Kidney tubule cell (primary cell): Measurements from ENCODE around the gene SEMA3C.

ENCODE experiments used
- DNase-seq: peaks from one replicate; pipeline ENCODE4 v3.0.0-alpha.2; 2018; ENCODE audit warnings: low spot score

Gene SEMA3C

GRCh38 chr7:80734011-80734410 lies 184.8 kb downstream of the SEMA3C start:
- no peak for DNase-seq

GRCh38 chr7:80733333-80733915 lies 185.4 kb downstream of the SEMA3C start:
- no peak for DNase-seq

DNA sequence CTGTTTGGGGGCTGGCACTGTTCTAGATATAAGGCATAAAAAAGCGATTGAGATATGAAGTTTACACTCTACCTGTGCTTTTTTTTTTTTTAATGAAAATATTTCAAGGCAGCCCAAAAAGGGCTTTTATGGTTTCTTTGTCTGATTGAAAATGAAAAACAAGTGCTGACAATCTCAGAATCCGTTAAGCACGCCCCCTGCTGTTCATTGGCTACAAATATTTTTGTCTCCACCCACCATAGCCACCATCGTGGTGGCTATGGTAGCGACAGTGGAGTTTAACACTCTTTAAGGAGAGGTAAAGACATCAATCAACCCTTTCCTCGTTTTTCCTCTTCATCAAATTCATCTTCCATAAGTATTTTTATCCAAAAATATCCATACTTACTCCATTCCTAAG lies 186.2 kb downstream of the SEMA3C start:
- no peak for DNase-seq

- DNase-seq = no peak
Observed at GRCh38 chr7:80731281-80731680, 187.6 kb downstream of the SEMA3C start.

DNA sequence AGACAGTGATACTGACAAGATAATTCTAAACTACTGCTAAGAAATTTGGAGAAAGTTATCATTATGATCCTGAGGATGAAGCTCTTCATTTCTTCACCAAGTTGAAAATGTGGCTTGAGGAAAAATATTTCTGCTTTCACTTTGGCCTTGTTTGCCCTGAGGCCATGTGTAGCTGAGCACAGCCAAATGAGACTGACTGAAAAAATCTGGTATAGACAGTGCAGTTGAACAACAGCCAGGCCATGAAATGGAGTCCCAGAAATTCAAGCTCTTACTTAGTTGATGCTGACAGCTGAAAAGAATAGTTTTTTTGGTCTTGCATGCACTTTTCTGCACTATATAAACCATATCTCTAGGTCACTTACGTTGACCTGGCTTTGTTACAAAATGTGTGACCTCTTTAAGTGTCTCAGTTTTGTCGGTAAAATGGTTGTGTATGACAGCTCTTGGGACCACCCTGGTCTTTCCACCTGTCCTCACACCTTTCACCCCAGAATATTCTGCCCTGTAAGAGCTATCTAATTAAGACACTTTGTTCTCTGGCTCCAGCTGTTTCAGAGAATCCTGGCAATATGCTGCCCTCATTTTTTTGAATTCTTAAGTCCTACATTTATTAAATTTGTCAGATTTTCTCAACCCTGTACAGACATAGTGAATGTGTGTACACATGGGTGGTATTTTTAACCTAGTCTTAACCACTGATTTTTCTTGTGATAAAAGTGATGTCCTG lies 189.1 kb downstream of the SEMA3C start:
- DNase-seq = no peak

GRCh38 chr7:80726666-80727065 lies 192.2 kb downstream of the SEMA3C start:
- no peak for DNase-seq

- DNase-seq = no peak
Observed at GRCh38 chr7:80725181-80725611, 193.7 kb downstream of the SEMA3C start.

DNA sequence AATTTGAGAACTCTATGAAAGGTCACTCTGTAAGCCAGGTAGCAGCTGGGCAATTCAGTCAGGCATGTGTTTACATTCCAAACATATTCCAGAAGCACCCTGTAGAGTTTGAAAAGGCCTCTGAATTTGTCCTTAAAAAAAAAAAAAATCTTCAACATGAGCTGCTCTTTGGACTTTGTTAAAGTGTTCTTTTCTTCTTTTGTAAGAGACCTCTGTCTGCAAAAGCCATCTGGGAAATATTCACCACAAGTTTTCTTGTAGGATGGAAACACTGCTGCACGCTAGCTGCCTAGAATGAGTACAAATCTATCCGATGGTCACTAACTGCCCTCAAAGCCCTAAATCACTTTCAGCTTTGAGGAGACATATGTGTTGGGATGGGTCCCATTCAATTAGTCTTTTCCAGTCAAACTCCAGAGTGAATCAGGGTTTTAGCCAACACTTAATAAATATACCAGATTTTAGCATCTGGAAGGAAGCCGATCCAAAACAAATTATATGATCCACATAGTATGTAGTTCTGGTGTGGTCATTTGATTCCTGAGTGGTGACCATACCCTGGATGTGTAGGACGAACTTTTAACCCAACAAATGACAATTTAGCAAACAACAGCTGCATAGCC lies 194.5 kb downstream of the SEMA3C start:
- DNase-seq = no peak

GRCh38 chr7:80722616-80723195 lies 196.1 kb downstream of the SEMA3C start:
- DNase-seq = peak; percentile 100

DNA sequence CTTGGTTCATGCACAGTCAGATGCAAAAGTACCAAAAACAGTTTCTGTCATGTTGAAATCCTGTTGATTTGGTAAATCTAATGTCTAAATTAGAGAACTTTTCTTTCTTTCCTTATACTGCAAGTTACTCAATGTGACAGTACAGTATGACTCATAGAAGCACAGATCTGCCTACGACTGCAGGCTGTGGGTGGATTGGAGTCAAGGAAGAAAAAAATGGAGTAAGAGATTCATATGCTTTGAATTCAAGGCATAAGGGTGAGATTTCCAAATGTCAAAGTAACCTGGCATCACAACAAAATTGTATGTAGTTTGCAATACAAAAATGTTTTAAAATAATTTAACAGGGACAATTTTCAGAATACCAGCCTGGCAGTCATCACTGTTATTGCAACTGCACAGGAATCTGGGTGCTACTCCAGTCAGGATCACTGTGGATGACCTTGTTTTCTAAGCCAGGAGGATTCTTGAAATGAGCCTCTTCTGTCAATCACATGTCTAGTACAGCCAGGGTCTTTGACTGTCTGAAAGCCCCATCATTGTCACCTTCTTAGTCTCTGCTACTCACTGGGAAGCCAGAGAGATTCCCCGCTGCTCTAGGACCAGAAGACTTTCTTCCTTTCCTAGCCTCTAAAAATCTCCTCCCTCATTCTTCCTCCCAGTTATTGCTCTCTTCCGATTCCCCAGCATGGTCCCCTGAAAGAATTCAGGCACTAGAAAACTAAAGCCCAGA lies 196.8 kb downstream of the SEMA3C start:
- DNase-seq = peak; percentile 82

- DNase-seq = no peak
Observed at GRCh38 chr7:80720146-80720545, 198.7 kb downstream of the SEMA3C start.

- peak; percentile 58 for DNase-seq
Observed at GRCh38 chr7:80719261-80719660, 199.6 kb downstream of the SEMA3C start.

DNA sequence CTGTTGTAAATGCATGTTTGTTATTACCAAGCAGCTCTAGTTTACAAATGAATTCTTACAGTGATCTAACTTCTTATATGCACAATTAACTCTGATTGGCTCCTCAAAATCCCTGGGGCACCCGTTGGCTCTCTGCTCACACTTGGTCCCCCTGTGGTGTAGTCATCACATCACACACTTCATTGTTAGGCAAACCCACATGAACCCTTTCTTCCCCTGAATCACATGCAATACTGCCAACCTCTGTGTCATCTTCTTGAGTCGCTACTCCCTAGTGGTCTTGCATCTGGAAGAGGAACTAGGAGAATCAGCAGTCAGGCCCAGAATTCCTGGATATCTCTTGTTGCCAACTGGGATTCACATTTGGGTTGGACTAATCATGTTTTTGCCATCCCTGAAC lies 207.3 kb downstream of the SEMA3C start:
- DNase-seq = peak; percentile 70

DNA sequence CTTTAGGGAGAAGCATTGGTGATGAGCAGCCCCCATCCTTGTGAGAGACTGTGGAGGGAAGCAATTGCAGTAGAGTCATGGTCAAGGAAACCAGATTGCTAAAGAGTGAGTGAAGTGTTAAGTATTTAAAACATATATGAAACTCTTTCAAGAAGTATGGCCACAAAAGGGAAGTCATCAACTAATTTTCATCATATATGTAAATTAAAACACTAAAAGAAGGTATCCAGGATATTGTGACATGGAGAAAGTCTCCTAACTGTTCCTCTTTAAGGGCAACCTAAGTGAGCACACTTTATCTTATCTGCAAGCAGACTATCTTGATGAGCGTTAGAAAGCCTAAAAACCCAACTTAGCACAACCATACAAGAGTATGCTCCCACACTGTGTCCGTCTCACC lies 210.7 kb downstream of the SEMA3C start:
- DNase-seq = no peak

DNA sequence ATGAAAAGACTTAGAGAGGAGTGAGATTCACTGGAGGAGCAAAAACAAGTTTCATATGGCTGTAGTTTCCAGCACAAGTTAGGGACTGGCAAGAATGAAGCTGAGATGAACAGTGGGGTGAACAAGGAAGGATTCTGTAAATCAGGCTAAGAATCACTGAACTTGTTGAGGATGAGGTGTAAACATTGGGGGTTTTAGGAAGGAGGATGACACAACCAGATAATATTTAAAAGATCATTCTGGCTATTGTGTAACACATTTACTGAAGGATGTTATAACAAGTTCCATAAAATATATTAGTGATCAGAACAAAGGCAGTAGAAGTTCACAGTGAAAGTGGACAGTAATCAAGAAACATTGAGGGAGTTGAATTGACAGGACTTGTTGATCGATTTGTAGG lies 211.5 kb downstream of the SEMA3C start:
- DNase-seq = peak; percentile 25

DNA sequence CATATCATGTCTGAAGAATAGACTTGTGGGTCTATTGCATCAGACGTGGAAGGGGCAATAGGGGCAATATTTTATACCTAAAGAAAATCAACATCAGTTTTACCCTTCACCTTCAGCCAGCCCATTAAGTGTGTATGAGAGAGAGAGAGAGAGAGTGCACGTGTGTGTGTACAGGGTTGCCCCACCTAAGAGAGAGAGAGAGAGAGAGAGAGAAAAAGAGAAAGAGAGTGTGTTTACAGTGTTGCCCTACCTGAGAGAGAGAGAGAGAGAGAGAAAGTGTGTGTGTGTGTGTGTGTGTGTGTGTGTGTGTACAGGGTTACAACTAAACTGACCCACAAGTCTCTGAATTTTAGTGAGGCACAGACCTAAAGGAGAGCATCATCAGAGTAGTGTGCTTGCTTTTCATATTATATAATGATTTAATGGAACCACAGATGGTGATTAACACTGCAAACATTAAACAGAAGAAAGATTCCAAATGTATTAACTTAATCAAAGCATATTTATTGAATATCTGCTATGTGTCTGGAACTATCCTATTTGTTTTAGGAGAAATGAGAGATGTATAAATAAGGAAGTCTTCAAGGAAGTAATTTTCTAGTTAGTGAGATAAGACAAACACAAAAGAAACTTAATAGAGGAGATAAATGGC lies 213.6 kb downstream of the SEMA3C start:
- DNase-seq = no peak

DNA sequence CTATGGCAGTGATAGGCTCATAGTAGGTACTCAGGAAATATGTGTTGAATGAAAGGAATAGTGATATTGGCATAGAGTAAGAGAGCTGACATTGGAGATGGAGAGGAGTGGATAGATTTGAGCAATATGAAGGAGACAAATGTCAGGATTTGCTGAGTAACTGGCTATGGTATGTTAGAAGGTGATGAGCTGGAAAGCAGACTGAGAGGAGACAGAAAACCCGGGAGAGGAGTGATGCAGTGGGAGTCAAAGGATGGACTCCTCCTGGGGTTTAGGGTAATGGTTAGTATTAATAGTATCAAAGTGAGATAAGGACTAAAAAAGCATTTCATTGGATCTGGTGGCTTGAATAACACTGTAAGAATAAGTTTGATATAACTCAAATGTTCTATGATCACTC lies 215.6 kb downstream of the SEMA3C start:
- DNase-seq = peak; percentile 25

DNA sequence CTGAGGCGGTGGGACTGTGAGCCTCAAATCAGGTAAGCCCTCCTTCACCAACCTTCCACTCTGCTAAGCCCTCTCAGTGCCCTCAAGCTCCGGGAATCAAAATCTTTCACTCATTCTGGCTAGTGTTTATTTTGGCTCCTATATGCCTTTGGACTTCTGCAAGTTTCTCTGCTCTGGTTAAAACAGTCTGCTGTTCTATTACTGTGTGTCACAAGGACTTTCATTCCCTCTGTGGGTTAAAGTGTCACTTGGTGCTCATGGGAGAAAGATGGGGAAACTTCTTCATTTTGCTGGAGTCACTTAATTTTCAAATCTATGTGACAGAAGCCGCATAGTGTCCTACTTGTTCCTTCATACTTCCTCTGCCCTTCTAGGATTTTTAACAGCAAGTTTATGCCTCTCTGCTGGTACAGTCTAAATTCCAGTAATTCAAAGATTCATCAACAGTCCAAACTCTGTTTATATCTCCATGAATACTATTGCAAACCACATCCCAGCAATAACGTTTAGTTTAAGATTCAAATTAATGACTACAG lies 219.1 kb downstream of the SEMA3C start:
- DNase-seq = no peak

- peak; percentile 63 for DNase-seq
Observed at GRCh38 chr7:80699045-80699638, 219.7 kb downstream of the SEMA3C start.
